SU-DHL-6 (cell line): ENCODE data around the gene SOS1.

ENCODE experiments used
- H2AFZ ChIP-seq: fragments of 200-600 bp; sonication (generic); 2 replicates; pipeline ENCODE4 v1.6.1; 2014; ENCODE audit warnings: low read depth, mild to moderate bottlenecking, moderate library complexity, mixed read lengths, antibody characterized with exemption, low read length; ENCODE audit not compliant: severe bottlenecking
- H3F3A ChIP-seq: fragments of 200-600 bp; shearing (Covaris generic); 2 replicates; pipeline ENCODE4 v1.6.0; 2016; ENCODE audit warnings: antibody characterized with exemption, mild to moderate bottlenecking; ENCODE audit not compliant: insufficient read depth
- H3K27ac ChIP-seq: fragments of 200-600 bp; sonication (generic); 2 replicates; pipeline ENCODE4 v1.5.1; 2016; ENCODE audit warnings: low read depth, mild to moderate bottlenecking, low read length, moderate library complexity, mixed read lengths
- H3K27me3 ChIP-seq: fragments of 200-600 bp; sonication (generic), shearing (Covaris generic); 2 replicates; pipeline ENCODE4 v1.6.0; 2014; ENCODE audit warnings: mild to moderate bottlenecking, low read length
- H3K36me3 ChIP-seq: fragments of 200-600 bp; sonication (generic); 2 replicates; pipeline ENCODE4 v1.6.1; 2014; ENCODE audit warnings: mild to moderate bottlenecking, low read length, mixed read lengths
- H3K4me2 ChIP-seq: fragments of 300-600, 200-600 bp; shearing (Covaris generic), sonication (generic); 2 replicates; pipeline ENCODE4 v1.6.0; 2014; ENCODE audit warnings: low read length, low read depth, mild to moderate bottlenecking; ENCODE audit not compliant: poor library complexity, severe bottlenecking
- H3K4me3 ChIP-seq: fragments of 200-600 bp; sonication (generic); 2 replicates; pipeline ENCODE4 v1.5.1; 2014; ENCODE audit warnings: antibody characterized with exemption, low read length, mild to moderate bottlenecking, mixed read lengths; ENCODE audit not compliant: insufficient read depth, poor library complexity, severe bottlenecking
- H3K79me2 ChIP-seq: fragments of 200-600 bp; sonication (generic); 2 replicates; pipeline ENCODE4 v1.6.1; 2014; ENCODE audit warnings: mild to moderate bottlenecking, low read length, moderate library complexity; ENCODE audit not compliant: insufficient read depth
- H3K9ac ChIP-seq: fragments of 200-600 bp; sonication (generic); 2 replicates; pipeline ENCODE4 v1.7.0; 2014; ENCODE audit warnings: mild to moderate bottlenecking, low read length
- H3K9me2 ChIP-seq: fragments of 200-600 bp; sonication (generic); replicated peaks from 2 replicates; pipeline ENCODE4 v1.6.1; 2014; ENCODE audit warnings: low read length; ENCODE audit not compliant: insufficient read depth
- H3K9me3 ChIP-seq: fragments of 200-600 bp; sonication (generic); 2 replicates; pipeline ENCODE4 v1.6.1; 2014; ENCODE audit warnings: low read length, mixed read lengths; ENCODE audit not compliant: insufficient read depth
- H4K20me1 ChIP-seq: fragments of 200-600 bp; sonication (generic); 2 replicates; pipeline ENCODE4 v1.6.1; 2014; ENCODE audit warnings: low read depth, mild to moderate bottlenecking, antibody characterized with exemption, low read length, moderate library complexity, mixed read lengths
- CTCF ChIP-seq: fragments of 200-600 bp; sonication (generic); IDR thresholded peaks from one replicate; pipeline ENCODE4 v1.5.1; 2017; ENCODE audit warnings: antibody characterized with exemption, mild to moderate bottlenecking, low read length, moderate library complexity; ENCODE audit not compliant: insufficient read depth, poor library complexity, severe bottlenecking
- EZH2phosphoT487 ChIP-seq: fragments of 200-600 bp; sonication (generic), shearing (Covaris generic); conservative IDR thresholded peaks from 2 replicates; pipeline ENCODE4 v1.6.1; 2018; ENCODE audit warnings: mild to moderate bottlenecking, antibody characterized with exemption, low read length, moderate library complexity, mixed read lengths

The SOS1 gene

GRCh38 chr2:39068299-39069135 lies 52.3 kb downstream of the SOS1 start:
- H3K27me3 ChIP-seq, result no peaks in the 10 kb centered on the region
- H3K79me2 ChIP-seq, result peaks cover 47% of the 10 kb centered on the region
- no peak overlapping the region for H3K27ac ChIP-seq
- H3K4me3 ChIP-seq, result no peak overlapping the region
- no peak overlapping the region; the same call in 1 of the 2 replicates for H3K9ac ChIP-seq
- H2AFZ ChIP-seq, result no peak overlapping the region
- H3K36me3 ChIP-seq, result no peaks in the 10 kb centered on the region; the same call in 1 of the 2 replicates
- no peaks in the 10 kb centered on the region for H3K9me3 ChIP-seq
- no peaks in the 10 kb centered on the region for H3K9me2 ChIP-seq
- TF ChIP-seq CTCF (no peak), EZH2phosphoT487 (no peak)
- H4K20me1 ChIP-seq, result peaks cover 5% of the 10 kb centered on the region; the same call in 1 of the 2 replicates
- no peak overlapping the region for H3K4me2 ChIP-seq
- H3F3A ChIP-seq, result no peaks in the 10 kb centered on the region

- Histone ChIP-seq H3K4me3 (no peak overlapping the region), H3K4me2 (no peak overlapping the region), H3K27ac (no peak overlapping the region), H2AFZ (no peak overlapping the region), H3K27me3 (no peaks in the 10 kb centered on the region), H3K9me2 (no peaks in the 10 kb centered on the region), H3K36me3 (no peaks in the 10 kb centered on the region), H3K79me2 (peaks cover 25% of the 10 kb centered on the region), H4K20me1 (no peaks in the 10 kb centered on the region), H3F3A (no peaks in the 10 kb centered on the region; the same call in 1 of the 2 replicates), H3K9ac (no peak overlapping the region), H3K9me3 (no peaks in the 10 kb centered on the region)
- TF ChIP-seq EZH2phosphoT487 (no peak), CTCF (no peak)
Measured at GRCh38 chr2:39065616-39066015, 55.2 kb downstream of the SOS1 start.

GRCh38 chr2:39062320-39062719 lies 58.5 kb downstream of the SOS1 start:
- Histone ChIP-seq H3K9ac (no peak overlapping the region), H3K9me2 (no peaks in the 10 kb centered on the region), H3K9me3 (no peaks in the 10 kb centered on the region), H3K4me3 (no peak overlapping the region), H3K36me3 (no peaks in the 10 kb centered on the region), H3K79me2 (peaks cover 10% of the 10 kb centered on the region; the same call in 1 of the 2 replicates), H4K20me1 (0 out of 2 replicates have a peak, but pooled peaks cover 4% of the 10 kb centered on the region), H3K27ac (no peak overlapping the region), H3K4me2 (no peak overlapping the region), H3K27me3 (no peaks in the 10 kb centered on the region), H3F3A (peaks cover 10% of the 10 kb centered on the region; the same call in 1 of the 2 replicates), H2AFZ (no peak overlapping the region)
- TF ChIP-seq CTCF (no peak), EZH2phosphoT487 (no peak)
